GM12892 (cell line): Measurements from ENCODE around the gene SOX6.

ENCODE experiments used
- POLR2A ChIP-seq: IDR thresholded peaks from 2 replicates; pipeline ENCODE4 v1.6.1; 2011; ENCODE audit warnings: low read depth, low read length, control low read depth
- POLR2AphosphoS5 ChIP-seq: IDR thresholded peaks from 2 replicates; pipeline ENCODE4 v1.6.1; 2011; ENCODE audit warnings: low read depth, low read length, control low read depth
- TAF1 ChIP-seq: IDR thresholded peaks from 2 replicates; pipeline ENCODE4 v1.6.1; 2011; ENCODE audit warnings: low read depth, mild to moderate bottlenecking, control low read depth, low read length, borderline replicate concordance

DNA sequence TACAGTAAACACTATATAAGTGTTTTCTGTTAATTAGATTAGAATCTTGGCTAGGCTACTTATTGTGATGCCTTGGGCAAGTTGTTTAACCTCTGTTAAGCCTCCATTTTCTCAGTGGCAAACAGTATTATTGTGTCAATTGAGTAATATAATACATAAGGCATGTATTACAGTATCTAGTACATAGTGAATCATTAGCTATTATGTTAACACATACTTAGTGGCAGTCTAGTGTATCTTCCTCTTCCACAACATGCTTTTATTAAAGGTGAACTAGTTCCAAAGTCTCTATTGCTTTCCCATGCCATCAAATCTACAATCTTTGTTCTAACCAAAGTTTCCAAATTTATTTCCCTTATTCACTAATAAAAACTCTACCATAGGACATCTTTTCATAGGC lies 200.9 kb downstream of the SOX6 start:
- TF ChIP-seq POLR2AphosphoS5 (no peak), POLR2A (no peak), TAF1 (no peak)
